Ascending aorta (tissue), 2 donors: ENCODE data around the gene KATNA1. TPM values are rescaled to one million over a fixed set of nuclear protein-coding genes. Genes with fewer than 3 reads are reported as not detected.

Source experiments
- DNase-seq, 2 donors: peaks; one replicate each; pipeline ENCODE4 v3.0.0-alpha.2; 2019; ENCODE audit warnings: low spot score in 2 of 2
- H3K27ac ChIP-seq, 2 donors: fragments of 200-600 bp; sonication (generic); one replicate each; pipeline ENCODE4 v1.5.1; 2016 to 2017; ENCODE audit warnings: mild to moderate bottlenecking in 1 of 2
- H3K27me3 ChIP-seq: fragments of 200-600 bp; sonication (generic); one replicate; pipeline ENCODE4 v1.5.1; 2017
- H3K36me3 ChIP-seq, 2 donors: fragments of 200-600 bp; sonication (generic); one replicate each; pipeline ENCODE4 v1.5.1; 2016
- H3K4me1 ChIP-seq, 2 donors: fragments of 200-600 bp; sonication (generic); one replicate each; pipeline ENCODE4 v1.5.1; 2016 to 2017; ENCODE audit warnings: mild to moderate bottlenecking in 1 of 2
- H3K4me3 ChIP-seq, 2 donors: fragments of 200-600 bp; sonication (generic); one replicate each; pipeline ENCODE4 v1.5.1; 2016 to 2017; ENCODE audit warnings: mild to moderate bottlenecking in 1 of 2
- H3K9me3 ChIP-seq, 2 donors: fragments of 200-600 bp; sonication (generic); one replicate each; pipeline ENCODE4 v1.5.1; 2016
- CTCF ChIP-seq, 3 experiments: fragments of 200-600 bp in 2 of 3; fragments of 450-650 bp in 1 of 3; sonication (generic) in 2 of 3; IDR thresholded peaks; one replicate each; pipeline ENCODE4 v1.5.1; 2016 to 2019; ENCODE audit warnings: antibody characterized with exemption in 3 of 3, mild to moderate bottlenecking in 1 of 3, moderate library complexity in 1 of 3
- intact Hi-C: fragments of 100-400 bp; cut with DNase I; formaldehyde crosslinking; loops from one replicate; pipeline ENCODE4 v1.15.1; 2023
- total RNA-seq: library from RNA; depleted of rRNA; stranded (reverse); fragments of >200 nt; gene quantifications from one replicate; pipeline ENCODE4 v1.1.0, GENCODE V29; 2016

The KATNA1 gene
- total RNA-seq, 1 donor from 2014 or later = 0.64 TPM

GRCh38 chr6:149565527-149566409, 82.7 kb downstream of the KATNA1 start, which contains the start of gene GINM1:
Gene GINM1, plus strand, starts transcription at chr6:149566375. Its CDS starts 40 bp downstream, at chr6:149566415.
- Histone ChIP-seq H3K36me3 (peaks cover 0 to 2% of the 10 kb centered on the region in 2 donors), H3K4me1 (peaks cover 0 to 12% of the 10 kb centered on the region in 2 donors), H3K9me3 (no peaks in the 10 kb centered on the region), H3K27ac (peak within 1 kb of the TSS; percentile 92 to 98), H3K4me3 (peak within 1 kb of the TSS; percentile 81 to 100), H3K27me3 (no peaks in the 10 kb centered on the region)
- DNase-seq = peak; percentile 70 to 96
- intact Hi-C loops = loop anchor here (1.0 to 5.0 kb wide), 3 partner anchors 19 to 152 kb away; partner anchors contain the start of genes KATNA1, LATS1 and PPIL4
- peak; percentile 38 to 53 (median 43) for TF ChIP-seq CTCF (IDR thresholded peaks at IDR 0.05)

- intact Hi-C loops = no loop called here
- peaks cover 0 to 12% of the 10 kb centered on the region in 2 donors for H3K4me1 ChIP-seq
- H3K27ac ChIP-seq = no peak overlapping the region
- DNase-seq = no peak
- no peaks in the 10 kb centered on the region for H3K27me3 ChIP-seq
- H3K4me3 ChIP-seq = no peak overlapping the region
- H3K9me3 ChIP-seq = no peaks in the 10 kb centered on the region
- peaks cover 0 to 2% of the 10 kb centered on the region in 2 donors for H3K36me3 ChIP-seq
- no peak for TF ChIP-seq CTCF (IDR thresholded peaks at IDR 0.05)
Measured at GRCh38 chr6:149563928-149564325, 84.6 kb downstream of the KATNA1 start.

GRCh38 chr6:149563203-149563927, 85.1 kb downstream of the KATNA1 start:
- Histone ChIP-seq H3K36me3 (peaks cover 0 to 2% of the 10 kb centered on the region in 2 donors), H3K4me3 (no peak overlapping the region), H3K27me3 (no peaks in the 10 kb centered on the region), H3K27ac (no peak overlapping the region), H3K9me3 (no peaks in the 10 kb centered on the region), H3K4me1 (peaks cover 0 to 12% of the 10 kb centered on the region in 2 donors)
- intact Hi-C loops = no loop called here
- no peak for DNase-seq
- TF ChIP-seq CTCF (IDR thresholded peaks at IDR 0.05) = no peak

GRCh38 chr6:149560736-149561135, 87.8 kb downstream of the KATNA1 start:
- H3K9me3 ChIP-seq = no peaks in the 10 kb centered on the region
- no peak overlapping the region for H3K4me3 ChIP-seq
- no peak overlapping the region for H3K27ac ChIP-seq
- H3K36me3 ChIP-seq = no peaks in the 10 kb centered on the region
- H3K27me3 ChIP-seq = no peaks in the 10 kb centered on the region
- intact Hi-C loops = no loop called here
- DNase-seq = no peak
- peak in 1 of 3 experiments; percentile 19 for TF ChIP-seq CTCF (IDR thresholded peaks at IDR 0.05)
- peaks cover 0 to 2% of the 10 kb centered on the region in 2 donors for H3K4me1 ChIP-seq

GRCh38 chr6:149559389-149559788, 89.1 kb downstream of the KATNA1 start:
- no peaks in the 10 kb centered on the region for H3K4me1 ChIP-seq
- H3K36me3 ChIP-seq = no peaks in the 10 kb centered on the region
- no peak for DNase-seq
- H3K4me3 ChIP-seq = no peak overlapping the region
- TF ChIP-seq CTCF (IDR thresholded peaks at IDR 0.05) = no peak
- no peak overlapping the region for H3K27ac ChIP-seq
- H3K27me3 ChIP-seq = no peaks in the 10 kb centered on the region
- intact Hi-C loops = no loop called here
- no peaks in the 10 kb centered on the region for H3K9me3 ChIP-seq
